ENCODE data around the gene IRF7. TPM values are rescaled to one million over a fixed set of nuclear protein-coding genes. Genes with fewer than 3 reads are reported as not detected.

Gene IRF7
- total RNA-seq = 74.1 and 75.5 TPM in 2 replicates

DNA sequence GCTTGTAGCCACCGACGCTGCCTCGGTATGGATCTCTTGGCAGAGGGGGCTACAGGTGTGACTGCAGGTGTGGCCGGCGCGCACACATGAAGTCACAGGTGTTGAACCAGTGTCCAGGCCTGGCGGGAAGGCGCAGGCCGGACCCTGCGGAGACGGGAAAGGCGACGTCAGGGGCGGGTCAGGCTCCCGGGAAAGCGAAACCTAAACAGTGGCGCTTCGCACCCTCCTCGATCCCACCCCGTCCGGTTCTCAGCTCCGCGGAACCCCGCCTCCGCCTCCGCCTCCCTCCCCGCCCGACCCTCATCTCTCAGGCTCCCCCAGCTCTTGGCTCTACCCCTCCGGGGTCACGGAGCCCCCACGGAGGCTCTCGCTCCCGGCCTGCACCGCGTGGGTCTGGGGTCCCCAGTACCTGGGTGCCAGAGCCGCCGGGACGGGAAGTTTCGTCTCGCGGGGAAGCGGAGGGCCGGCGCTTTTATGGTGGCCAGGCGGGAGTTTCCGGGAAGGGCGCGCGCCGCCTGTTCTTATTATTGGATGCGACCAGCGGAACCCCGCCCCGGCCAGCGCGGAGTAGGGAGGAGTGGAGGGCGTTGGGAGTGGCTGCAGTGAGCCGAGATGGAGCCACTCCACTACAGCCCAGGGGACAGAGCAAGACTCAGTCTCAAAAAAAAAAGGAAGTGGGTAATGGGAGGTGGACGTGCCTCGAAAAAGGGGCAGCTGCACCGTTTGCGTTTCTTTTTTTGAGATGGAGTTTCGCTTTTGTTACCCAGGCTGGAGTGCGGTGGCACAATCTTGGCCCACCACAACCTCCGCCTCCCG lies at the start of gene IRF7:
Gene IRF7 (minus strand): TSS at position 447 of the 816 bp plus-strand sequence. CDS start 586 bp downstream, outside the sequence.
- POLR2A ChIA-PET = interaction anchor here (0.6 to 3.8 kb wide), 20 partner anchors 10 to 227 kb away, joined by 3 to 27 read pairs (median 5); partner anchors contain the start of genes DEAF1, GATD1, HRAS and LMNTD2
- H3K27me3 Mint-ChIP-seq = no peaks in the 10 kb centered on the region
- peaks cover 25% of the 10 kb centered on the region for H3K36me3 Mint-ChIP-seq (ENCODE audit: low read depth)
- CTCF ChIA-PET = no interaction called here
- H3K9me3 Mint-ChIP-seq = no peaks in the 10 kb centered on the region
- peak within 1 kb of the TSS; percentile 88 for H3K27ac Mint-ChIP-seq
- H3K4me3 Mint-ChIP-seq = peak within 1 kb of the TSS; percentile 90
- TF ChIP-seq CTCF (IDR thresholded peaks at IDR 0.05) = no peak
- intact Hi-C loops (cut with micrococcal nuclease) = loop anchor here (1.0 to 10.0 kb wide), 6 partner anchors 21 to 1239 kb away; partner anchors contain the start of genes DEAF1, DRD4, LSP1 and PHRF1
- ATAC-seq (ENCODE audit: low read depth) = peak; percentile 95
- DNase-seq = peak; percentile 92
- peaks cover 25% of the 10 kb centered on the region for H3K4me1 Mint-ChIP-seq

- intact Hi-C loops (cut with micrococcal nuclease) = no loop called here
- H3K4me3 Mint-ChIP-seq = no peak overlapping the region
- CTCF ChIA-PET = interaction anchor here (1.3 kb wide), 1 partner anchor 57 kb away, joined by 5 read pairs; no protein-coding TSS in a partner anchor
- peaks cover 29% of the 10 kb centered on the region for H3K36me3 Mint-ChIP-seq (ENCODE audit: low read depth)
- no peak for ATAC-seq (ENCODE audit: low read depth)
- TF ChIP-seq CTCF (IDR thresholded peaks at IDR 0.05) = no peak
- POLR2A ChIA-PET = interaction anchor here (1.1 kb wide), 1 partner anchor 32 kb away, joined by 4 read pairs; no protein-coding TSS in a partner anchor
- no peaks in the 10 kb centered on the region for H3K9me3 Mint-ChIP-seq
- H3K27ac Mint-ChIP-seq = no peak overlapping the region
- H3K4me1 Mint-ChIP-seq = no peaks in the 10 kb centered on the region
- no peak for DNase-seq
- no peaks in the 10 kb centered on the region for H3K27me3 Mint-ChIP-seq
Measured at GRCh38 chr11:665062-665703, 49.4 kb upstream of the IRF7 start.

DNA sequence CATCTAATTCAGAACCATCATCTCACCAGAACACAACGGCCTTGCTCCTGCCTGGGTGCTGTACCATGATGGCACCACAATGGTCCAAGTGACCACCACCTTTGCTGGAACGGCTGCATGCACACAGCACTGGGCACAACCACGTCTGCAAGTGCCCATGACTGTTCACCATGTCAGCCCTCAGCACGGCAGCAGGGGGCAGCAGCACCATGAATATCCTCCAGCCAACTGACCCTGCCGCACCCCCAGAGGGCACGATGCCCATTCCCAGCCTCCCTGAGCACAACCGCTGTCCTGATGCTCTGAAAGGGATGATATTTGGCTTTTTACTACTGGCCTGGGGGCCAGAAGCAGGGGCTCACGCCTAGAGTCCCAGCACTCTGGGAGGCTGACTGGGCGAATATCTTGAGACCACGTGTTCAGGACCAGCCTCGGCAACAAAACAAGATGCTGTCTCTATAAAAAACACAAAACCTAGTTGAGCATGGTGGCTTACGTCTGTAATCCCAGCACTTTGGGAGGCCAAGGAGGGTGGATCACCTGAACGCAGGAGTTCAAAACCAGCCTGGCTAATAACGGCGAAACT lies 47.0 kb upstream of the IRF7 start:
- Mint-ChIP-seq H3K36me3 (ENCODE audit: low read depth) (peaks cover 38% of the 10 kb centered on the region), H3K27me3 (no peaks in the 10 kb centered on the region), H3K9me3 (no peaks in the 10 kb centered on the region), H3K4me3 (no peak overlapping the region), H3K27ac (no peak overlapping the region), H3K4me1 (peaks cover 4% of the 10 kb centered on the region)
- intact Hi-C loops (cut with micrococcal nuclease) = loop anchor here (1.0 to 2.0 kb wide), 6 partner anchors 32 to 136 kb away; partner anchors contain the start of genes DEAF1, SLC25A22 and TMEM80
- TF ChIP-seq CTCF (IDR thresholded peaks at IDR 0.05) = no peak
- peak; percentile 51 for DNase-seq
- peak; percentile 85 for ATAC-seq (ENCODE audit: low read depth)
- CTCF ChIA-PET = interaction anchor here (1.3 to 2.9 kb wide), 4 partner anchors 59 to 108 kb away, joined by 3 to 34 read pairs (median 8); no protein-coding TSS in a partner anchor
- POLR2A ChIA-PET = interaction anchor here (1.2 kb wide), 1 partner anchor 34 kb away, joined by 3 read pairs; no protein-coding TSS in a partner anchor

GRCh38 chr11:660681-661444 lies 45.1 kb upstream of the IRF7 start:
- ATAC-seq (ENCODE audit: low read depth) = no peak
- CTCF ChIA-PET = interaction anchor here (0.6 to 2.9 kb wide), 5 partner anchors 20 to 106 kb away, joined by 3 to 34 read pairs (median 8); no protein-coding TSS in a partner anchor
- peaks cover 4% of the 10 kb centered on the region for H3K4me1 Mint-ChIP-seq
- H3K9me3 Mint-ChIP-seq = no peaks in the 10 kb centered on the region
- H3K27ac Mint-ChIP-seq = no peak overlapping the region
- intact Hi-C loops (cut with micrococcal nuclease) = no loop called here
- TF ChIP-seq CTCF (IDR thresholded peaks at IDR 0.05) = no peak
- H3K27me3 Mint-ChIP-seq = no peaks in the 10 kb centered on the region
- POLR2A ChIA-PET = no interaction called here
- peaks cover 42% of the 10 kb centered on the region for H3K36me3 Mint-ChIP-seq (ENCODE audit: low read depth)
- DNase-seq = no peak
- no peak overlapping the region for H3K4me3 Mint-ChIP-seq

Measured in activated B cell treated with CpG ODN at 0.5 μM for 24 hours (primary cell).